MM.1S (cell line): Measurements from ENCODE around the gene SIRPA.

Experiments
- CTCF ChIP-seq: fragments of 300-600 bp; sonication (generic); IDR thresholded peaks from 2 replicates; pipeline ENCODE4 v1.5.1; 2016; ENCODE audit warnings: antibody characterized with exemption, low read length, mixed read lengths
- EZH2phosphoT487 ChIP-seq: fragments of 300-600 bp; sonication (generic); IDR thresholded peaks from 2 replicates; pipeline ENCODE4 v1.6.1; 2018; ENCODE audit warnings: antibody characterized with exemption, low read length

- TF ChIP-seq CTCF (no peak), EZH2phosphoT487 (no peak)
These were observed 13.9 kb upstream of the SIRPA start for GRCh38 chr20:1881240-1881835.
